LNCAP (cell line): Measurements from ENCODE around the gene TNNC1.

Source experiments
- CTCF ChIP-seq: fragments of 450-650 bp; IDR thresholded peaks from 2 replicates; pipeline ENCODE4 v1.5.1; 2017; ENCODE audit warnings: mild to moderate bottlenecking

The TNNC1 gene

GRCh38 chr3:52473026-52473425, 19.2 kb upstream of the TNNC1 start:
- no peak for TF ChIP-seq CTCF

GRCh38 chr3:52472239-52473000, 18.6 kb upstream of the TNNC1 start:
- TF ChIP-seq CTCF, result peak; percentile 5

- peak; percentile 92 for TF ChIP-seq CTCF
These were observed 17.8 kb upstream of the TNNC1 start for GRCh38 chr3:52471371-52472238.

- no peak for TF ChIP-seq CTCF
These were observed 17.1 kb upstream of the TNNC1 start for GRCh38 chr3:52470920-52471319.

GRCh38 chr3:52469001-52469400, 15.2 kb upstream of the TNNC1 start:
- no peak for TF ChIP-seq CTCF

GRCh38 chr3:52468336-52468735, 14.5 kb upstream of the TNNC1 start:
- no peak for TF ChIP-seq CTCF

- no peak for TF ChIP-seq CTCF
These were observed 9.6 kb upstream of the TNNC1 start for GRCh38 chr3:52463416-52463815.
